ENCODE measurements around the gene SVEP1. TPM values are rescaled to one million over a fixed set of nuclear protein-coding genes. Genes with fewer than 3 reads are reported as not detected.
"Not testable (repeated sequence)": the region's sequence is repeated elsewhere in the genome, so short reads cannot be mapped to it uniquely, and the experiment has no call there.

SVEP1 gene
- polyA plus RNA-seq, 1 donor, result 8.7 TPM

GRCh38 chr9:110391826-110392485 lies 187.6 kb downstream of the SVEP1 start:
- 100% methylated on average over 1 of the region's 2 CpGs for WGBS (ENCODE audit: insufficient coverage, low lambda C conversion rate)
- DNase-seq, result peak in 1 of 2 donors; percentile 29
- no peaks in the 10 kb centered on the region for H3K27me3 ChIP-seq (ENCODE audit: control insufficient read depth, insufficient read depth, low read length)

DNA sequence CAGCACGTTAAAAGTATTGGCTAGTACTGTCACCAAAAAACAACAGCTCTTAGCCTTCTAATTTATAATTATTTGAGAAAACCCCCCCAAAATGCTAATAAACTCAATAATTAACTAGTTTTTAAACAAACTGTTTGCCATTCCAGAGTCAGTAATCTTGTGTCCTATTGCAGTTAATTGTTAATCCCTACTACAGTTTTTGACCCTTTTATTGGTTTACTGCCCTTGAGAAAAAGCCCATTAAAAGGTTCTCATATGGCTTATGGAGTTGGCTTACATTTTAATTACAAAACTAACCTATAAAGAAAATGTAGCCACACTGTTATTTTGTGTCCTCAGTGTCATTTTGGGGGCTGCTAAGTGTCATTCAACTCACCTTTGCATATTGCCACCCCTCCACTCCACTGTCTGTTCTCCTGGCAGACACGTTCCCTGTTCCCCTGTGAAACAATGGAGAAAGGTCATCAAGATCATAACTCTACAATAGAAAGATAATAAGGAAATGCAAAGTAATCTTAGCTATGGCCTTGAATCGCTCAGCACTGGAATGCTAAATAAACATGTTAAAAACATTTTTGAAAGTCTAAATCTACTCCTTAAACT lies 190.3 kb downstream of the SVEP1 start:
- Histone ChIP-seq H3K9me3 (ENCODE audit: control insufficient read depth, low read depth, low read length) (no peaks in the 10 kb centered on the region), H3K27ac (ENCODE audit: low read length) (no peak overlapping the region), H3K4me3 (ENCODE audit: low read length) (no peak overlapping the region), H3K36me3 (ENCODE audit: control insufficient read depth, insufficient read depth, low read length) (peaks cover 2% of the 10 kb centered on the region), H3K4me1 (ENCODE audit: control insufficient read depth, insufficient read depth, low read length) (peaks cover 8% of the 10 kb centered on the region), H3K27me3 (ENCODE audit: control insufficient read depth, insufficient read depth, low read length) (no peaks in the 10 kb centered on the region)
- WGBS (ENCODE audit: insufficient coverage, low lambda C conversion rate), result 20% methylated on average over 2 of the region's 3 CpGs
- DNase-seq, result peak in 1 of 2 donors; percentile 64

More at GRCh38 chr9:110391826-110392485, 187.6 kb downstream of the SVEP1 start:
- Histone ChIP-seq H3K4me1 (ENCODE audit: control insufficient read depth, insufficient read depth, low read length) (peaks cover 8% of the 10 kb centered on the region), H3K36me3 (ENCODE audit: control insufficient read depth, insufficient read depth, low read length) (no peaks in the 10 kb centered on the region), H3K4me3 (ENCODE audit: low read length) (no peak overlapping the region), H3K27ac (ENCODE audit: low read length) (no peak overlapping the region), H3K9me3 (ENCODE audit: control insufficient read depth, low read depth, low read length) (no peaks in the 10 kb centered on the region)

DNA sequence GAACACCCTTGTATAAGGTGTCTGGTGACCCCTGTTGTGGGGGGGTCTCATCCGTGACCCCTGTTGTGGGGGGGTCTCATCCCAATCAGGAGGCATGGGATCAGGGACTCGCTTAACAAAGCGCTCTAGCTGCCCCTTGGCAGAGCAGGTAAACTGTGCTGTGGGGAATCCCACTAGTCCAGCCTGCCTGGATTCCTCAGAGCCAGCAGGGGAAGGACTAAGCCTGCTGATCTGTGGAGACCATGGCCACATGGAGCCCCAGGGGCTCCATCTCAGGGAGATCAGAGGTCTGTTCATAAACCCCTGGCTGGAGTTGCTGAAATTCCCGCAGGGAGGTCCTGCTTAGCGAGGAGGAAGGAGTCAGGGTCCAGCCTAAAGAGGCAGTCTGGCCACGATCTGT lies 196.1 kb downstream of the SVEP1 start:
- no CpG with 5 or more reads among the region's 6 CpGs for whole genome bisulfite sequencing (ENCODE audit: insufficient coverage, low lambda C conversion rate)
- Histone ChIP-seq H3K27ac (ENCODE audit: low read length) (no peak overlapping the region), H3K36me3 (ENCODE audit: control insufficient read depth, insufficient read depth, low read length) (peaks cover 2% of the 10 kb centered on the region), H3K9me3 (ENCODE audit: control insufficient read depth, low read depth, low read length) (no peaks in the 10 kb centered on the region), H3K4me1 (ENCODE audit: control insufficient read depth, insufficient read depth, low read length) (no peaks in the 10 kb centered on the region), H3K4me3 (ENCODE audit: low read length) (no peak overlapping the region), H3K27me3 (ENCODE audit: control insufficient read depth, insufficient read depth, low read length) (no peaks in the 10 kb centered on the region)
- no peak for DNase-seq

- Histone ChIP-seq H3K4me1 (ENCODE audit: control insufficient read depth, insufficient read depth, low read length) (no peaks in the 10 kb centered on the region), H3K36me3 (ENCODE audit: control insufficient read depth, insufficient read depth, low read length) (peaks cover 2% of the 10 kb centered on the region), H3K27ac (ENCODE audit: low read length) (no peak overlapping the region), H3K4me3 (ENCODE audit: low read length) (no peak overlapping the region), H3K27me3 (ENCODE audit: control insufficient read depth, insufficient read depth, low read length) (no peaks in the 10 kb centered on the region), H3K9me3 (ENCODE audit: control insufficient read depth, low read depth, low read length) (no peaks in the 10 kb centered on the region)
- DNase-seq, result no peak
- whole genome bisulfite sequencing (ENCODE audit: insufficient coverage, low lambda C conversion rate), result 100% methylated on average over 1 of the region's 4 CpGs
Observed at GRCh38 chr9:110382731-110383130, 196.8 kb downstream of the SVEP1 start.

DNA sequence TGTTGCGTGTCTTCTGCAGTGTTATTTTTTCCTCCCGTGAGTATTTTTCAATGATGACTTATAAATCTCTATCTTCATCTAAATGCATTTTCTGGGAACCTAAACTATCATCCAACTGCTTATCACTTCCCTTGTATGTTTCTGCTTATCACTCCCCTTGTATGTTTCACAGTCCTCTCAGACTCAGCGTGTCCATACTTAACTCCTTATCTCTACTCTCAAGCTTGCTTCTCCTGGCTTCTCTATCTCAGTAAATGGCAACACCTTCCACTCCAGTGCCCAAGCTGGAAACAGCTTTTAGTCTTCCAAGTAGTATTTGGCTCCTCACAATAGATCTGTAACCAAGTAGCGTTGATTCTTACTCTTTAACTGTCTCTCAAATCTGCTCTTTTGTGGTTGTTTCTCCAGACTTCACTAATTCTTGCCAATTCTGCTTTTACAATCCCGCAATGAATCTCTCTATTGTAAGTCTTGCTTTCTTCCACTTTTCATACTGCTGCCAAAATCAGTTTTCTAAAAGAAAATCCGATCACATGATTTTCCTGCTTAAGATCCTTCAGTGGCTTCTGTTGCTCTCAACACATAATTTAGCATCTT lies 208.0 kb downstream of the SVEP1 start:
- WGBS (ENCODE audit: insufficient coverage, low lambda C conversion rate), result 83% methylated on average over 4 of the region's 6 CpGs
- no peak for DNase-seq
- no peaks in the 10 kb centered on the region for H3K36me3 ChIP-seq (ENCODE audit: control insufficient read depth, insufficient read depth, low read length)
- no peak overlapping the region for H3K27ac ChIP-seq (ENCODE audit: low read length)
- H3K4me1 ChIP-seq (ENCODE audit: control insufficient read depth, insufficient read depth, low read length), result no peaks in the 10 kb centered on the region
- H3K27me3 ChIP-seq (ENCODE audit: control insufficient read depth, insufficient read depth, low read length), result no peaks in the 10 kb centered on the region
- no peak overlapping the region for H3K4me3 ChIP-seq (ENCODE audit: low read length)
- H3K9me3 ChIP-seq (ENCODE audit: control insufficient read depth, low read depth, low read length), result no peaks in the 10 kb centered on the region

DNA sequence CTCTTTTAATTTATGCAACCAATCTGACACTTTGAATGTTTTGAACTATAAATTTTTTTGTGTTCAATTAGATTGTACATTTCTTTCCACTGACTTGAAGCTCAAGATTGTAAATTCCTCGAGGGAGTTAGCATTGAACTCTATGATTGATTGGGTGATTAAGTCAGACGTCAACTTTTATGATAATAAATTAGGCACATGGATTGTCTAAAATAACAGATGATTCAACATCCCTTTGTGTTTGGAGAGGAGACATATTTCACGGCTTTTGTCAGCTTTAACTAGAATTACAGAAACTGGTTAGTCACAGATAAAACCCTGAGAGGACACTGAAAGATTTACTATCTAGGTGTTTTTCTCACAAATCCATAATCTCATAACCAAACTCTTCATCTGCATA lies 209.2 kb downstream of the SVEP1 start:
- DNase-seq, result no peak
- H3K36me3 ChIP-seq (ENCODE audit: control insufficient read depth, insufficient read depth, low read length), result no peaks in the 10 kb centered on the region

DNA sequence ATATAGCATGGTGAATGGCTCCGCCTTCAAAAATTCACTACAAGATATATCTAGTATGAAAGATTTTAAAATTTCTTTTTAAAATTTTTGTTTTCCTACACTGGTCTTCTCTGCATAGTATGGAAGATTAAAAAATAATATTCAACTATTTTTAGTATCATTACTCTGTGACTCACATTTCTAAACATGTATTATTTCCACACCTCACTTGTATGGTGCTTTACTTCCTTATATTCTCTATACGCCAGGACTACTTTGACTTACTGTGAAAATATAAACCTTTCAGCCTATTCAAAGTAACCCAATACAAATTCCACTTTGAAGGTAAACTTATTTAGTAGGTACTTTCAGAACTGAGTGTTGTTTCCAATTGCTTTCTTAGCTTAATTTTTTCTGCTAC lies 215.1 kb downstream of the SVEP1 start:
- H3K36me3 ChIP-seq (ENCODE audit: control insufficient read depth, insufficient read depth, low read length), result no peaks in the 10 kb centered on the region
- H3K27ac ChIP-seq (ENCODE audit: low read length), result no peak overlapping the region
- no peak for DNase-seq
- no peaks in the 10 kb centered on the region for H3K27me3 ChIP-seq (ENCODE audit: control insufficient read depth, insufficient read depth, low read length)
- no peaks in the 10 kb centered on the region for H3K4me1 ChIP-seq (ENCODE audit: control insufficient read depth, insufficient read depth, low read length)
- no peak overlapping the region for H3K4me3 ChIP-seq (ENCODE audit: low read length)
- 100% methylated on average over 1 of the region's 2 CpGs for WGBS (ENCODE audit: insufficient coverage, low lambda C conversion rate)
- no peaks in the 10 kb centered on the region for H3K9me3 ChIP-seq (ENCODE audit: control insufficient read depth, low read depth, low read length)

More for the DNA sequence above, 209.2 kb downstream of the SVEP1 start:
- no peaks in the 10 kb centered on the region for H3K9me3 ChIP-seq (ENCODE audit: control insufficient read depth, low read depth, low read length)
- no peak overlapping the region for H3K4me3 ChIP-seq (ENCODE audit: low read length)
- H3K4me1 ChIP-seq (ENCODE audit: control insufficient read depth, insufficient read depth, low read length), result no peaks in the 10 kb centered on the region
- no peak overlapping the region for H3K27ac ChIP-seq (ENCODE audit: low read length)
- WGBS (ENCODE audit: insufficient coverage, low lambda C conversion rate), result 40% methylated on average over 2 of the region's 3 CpGs
- H3K27me3 ChIP-seq (ENCODE audit: control insufficient read depth, insufficient read depth, low read length), result no peaks in the 10 kb centered on the region

DNA sequence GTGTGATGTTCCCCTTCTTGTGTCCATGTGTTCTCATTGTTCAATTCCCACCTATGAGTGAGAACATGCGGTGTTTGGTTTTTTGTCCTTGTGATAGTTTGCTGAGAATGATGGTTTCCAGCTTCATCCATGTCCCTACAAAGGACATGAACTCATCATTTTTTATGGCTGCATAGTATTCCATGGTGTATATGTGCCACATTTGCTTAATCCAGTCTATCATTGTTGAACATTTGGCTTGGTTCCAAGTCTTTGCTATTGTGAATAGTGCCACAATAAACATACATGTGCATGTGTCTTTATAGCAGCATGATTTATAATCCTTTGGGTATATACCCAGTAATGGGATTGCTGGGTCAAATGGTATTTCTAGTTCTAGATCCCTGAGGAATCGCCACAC lies 220.5 kb downstream of the SVEP1 start:
- H3K9me3 ChIP-seq (ENCODE audit: control insufficient read depth, low read depth, low read length); H3K36me3 ChIP-seq (ENCODE audit: control insufficient read depth, insufficient read depth, low read length); H3K4me3 ChIP-seq (ENCODE audit: low read length); H3K4me1 ChIP-seq (ENCODE audit: control insufficient read depth, insufficient read depth, low read length); H3K27me3 ChIP-seq (ENCODE audit: control insufficient read depth, insufficient read depth, low read length); H3K27ac ChIP-seq (ENCODE audit: low read length); DNase-seq: not testable (repeated sequence)
- WGBS (ENCODE audit: insufficient coverage, low lambda C conversion rate), result no CpG with 5 or more reads among the region's 2 CpGs

- H3K36me3 ChIP-seq (ENCODE audit: control insufficient read depth, insufficient read depth, low read length), result no peaks in the 10 kb centered on the region
- no peaks in the 10 kb centered on the region for H3K27me3 ChIP-seq (ENCODE audit: control insufficient read depth, insufficient read depth, low read length)
- no peaks in the 10 kb centered on the region for H3K9me3 ChIP-seq (ENCODE audit: control insufficient read depth, low read depth, low read length)
- H3K4me3 ChIP-seq (ENCODE audit: low read length), result no peak overlapping the region
- WGBS (ENCODE audit: insufficient coverage, low lambda C conversion rate), result 20% methylated on average over 1 of the region's 2 CpGs
- no peaks in the 10 kb centered on the region for H3K4me1 ChIP-seq (ENCODE audit: control insufficient read depth, insufficient read depth, low read length)
- no peak for DNase-seq
- no peak overlapping the region for H3K27ac ChIP-seq (ENCODE audit: low read length)
Observed at GRCh38 chr9:110357505-110357904, 222.0 kb downstream of the SVEP1 start.

DNA sequence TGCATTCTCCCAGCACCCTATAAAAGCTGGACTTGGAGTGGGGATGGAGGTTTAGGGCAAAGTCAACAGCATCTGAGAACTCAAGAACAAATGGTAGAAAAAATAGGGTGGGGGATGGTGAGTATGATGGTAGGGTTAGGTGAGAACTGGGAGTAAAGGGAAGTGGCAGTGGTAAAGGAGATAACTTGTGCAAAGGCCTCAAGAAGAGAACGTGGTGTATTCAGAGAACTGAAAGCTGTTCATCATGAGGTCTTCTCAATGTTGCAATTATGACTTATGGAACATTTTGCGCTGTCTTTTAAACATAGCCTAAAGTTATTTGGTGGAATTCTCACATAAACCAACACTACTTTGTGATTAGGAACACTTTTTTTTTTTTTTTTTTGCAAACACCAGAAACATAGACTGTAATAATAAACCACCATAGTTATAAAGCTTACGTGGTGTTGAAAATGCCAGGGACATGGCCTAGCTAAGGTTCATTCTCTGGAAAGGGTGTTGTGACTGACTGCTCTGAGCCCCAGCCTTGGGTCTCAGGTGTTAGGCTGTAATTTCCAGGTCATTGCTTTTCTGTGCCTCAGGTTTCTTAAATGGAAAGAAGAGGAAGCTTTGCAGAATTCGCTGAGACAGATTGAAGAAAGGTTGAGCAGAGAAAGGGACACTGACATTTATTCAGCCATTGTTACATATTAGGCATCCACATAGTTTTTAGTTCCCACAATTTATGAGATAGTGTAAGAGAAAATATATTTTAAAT lies 222.7 kb downstream of the SVEP1 start:
- no peak for DNase-seq
- Histone ChIP-seq H3K27me3 (ENCODE audit: control insufficient read depth, insufficient read depth, low read length) (no peaks in the 10 kb centered on the region), H3K4me3 (ENCODE audit: low read length) (no peak overlapping the region), H3K27ac (ENCODE audit: low read length) (no peak overlapping the region), H3K4me1 (ENCODE audit: control insufficient read depth, insufficient read depth, low read length) (no peaks in the 10 kb centered on the region), H3K36me3 (ENCODE audit: control insufficient read depth, insufficient read depth, low read length) (no peaks in the 10 kb centered on the region), H3K9me3 (ENCODE audit: control insufficient read depth, low read depth, low read length) (no peaks in the 10 kb centered on the region)
- 100% methylated on average over 1 of the region's 4 CpGs for WGBS (ENCODE audit: insufficient coverage, low lambda C conversion rate)

All from large intestine (tissue), 3 donors.